Psoas muscle (tissue), 8 donors: ENCODE data around the gene GABBR1. TPM values are rescaled to one million over a fixed set of nuclear protein-coding genes. Genes with fewer than 3 reads are reported as not detected.

Source experiments
- ATAC-seq, 4 donors: fragments of 200-7000 bp; cut with Tn5 transposase; one replicate each; pipeline ENCODE4 v1.9.1; 2020; ENCODE audit warnings: moderate library complexity in 3 of 4, mild to moderate bottlenecking in 2 of 4
- DNase-seq, 2 donors: peaks; one replicate each; pipeline ENCODE4 v3.0.0-alpha.2; 2020
- H3K27ac ChIP-seq: fragments of 200-600 bp; one replicate; pipeline ENCODE4 v1.8.0; 2022
- H3K27me3 ChIP-seq, 3 donors: fragments of 200-600 bp in 1 of 3; one replicate each; pipeline versions ENCODE4 v1.6.1 to v1.8.0; 2013 to 2022; ENCODE audit warnings: low read length in 2 of 3, mild to moderate bottlenecking in 2 of 3, moderate library complexity in 1 of 3; ENCODE audit not compliant: insufficient read depth in 3 of 3
- H3K36me3 ChIP-seq, 2 donors: fragments of 200-600 bp in 1 of 2; one replicate each; pipeline versions ENCODE4 v1.6.1 to v1.8.0; 2013 to 2022; ENCODE audit warnings: low read depth in 1 of 2, mild to moderate bottlenecking in 1 of 2, moderate library complexity in 1 of 2; ENCODE audit not compliant: insufficient read depth in 1 of 2
- H3K4me1 ChIP-seq: fragments of 200-600 bp; one replicate; pipeline ENCODE4 v1.8.0; 2022
- H3K4me3 ChIP-seq: fragments of 200-600 bp; one replicate; pipeline ENCODE4 v1.8.0; 2022; ENCODE audit warnings: mild to moderate bottlenecking
- H3K9me3 ChIP-seq: fragments of 200-600 bp; one replicate; pipeline ENCODE4 v1.8.0; 2022
- WGBS, 3 donors: extraction: QIAGEN DNeasy Blood & Tissue Kit; methylation state at CpG; one replicate each; pipeline versions ENCODE4 v1.1.6 to v1.1.7; 2013; 5-methylcytosine and 5-hydroxymethylcytosine counted together
- intact Hi-C, 2 donors: fragments of 100-400 bp; cut with DNase I; formaldehyde crosslinking; loops; one replicate each; pipeline versions ENCODE4 v1.11.0 to v1.14.2; 2022
- polyA plus RNA-seq, 3 donors: library from polyadenylated mRNA; stranded (reverse); fragments of 200-250 nt; gene quantifications; one replicate each; pipeline ENCODE4 v1.2.3, GENCODE V29; 2013
- total RNA-seq, 4 donors: library from RNA; stranded (reverse); fragmentation: NEBNext Ultra II Directional in 2 of 4; extraction: Animal tissue kit (Norgen Biotek cat#: 25700) in 2 of 4; gene quantifications; one replicate each; pipeline versions ENCODE4 v1.2.1 to v1.2.4, GENCODE V29; 2021 to 2023
- TF ChIP-seq, protein P1 (sequence below): fragments of 200-600 bp; IDR thresholded peaks from one replicate; pipeline ENCODE4 v1.8.0; 2022; ENCODE audit warnings: antibody characterized with exemption
- donor health status: healthy with polysubstance abuse.
- donor health status: DM: no; HTN: no; CAD: no; lungs with moderate emphysema.
- donor health status: Bipolar disorder and iron deficiency.
- donor health status: healthy.
- donor health status: DM: yes; HTN: yes; CAD: no.
- donor health status: DM: no; HTN: no; CAD: no.
- donor health status: DM: no; HTN: no; CAD: no.
- donor health status: DM: yes; HTN: yes; CAD: no.

Gene GABBR1
- total and polyA plus RNA-seq, 7 donors = 2.5 to 10.2 (median 4.6) TPM

DNA sequence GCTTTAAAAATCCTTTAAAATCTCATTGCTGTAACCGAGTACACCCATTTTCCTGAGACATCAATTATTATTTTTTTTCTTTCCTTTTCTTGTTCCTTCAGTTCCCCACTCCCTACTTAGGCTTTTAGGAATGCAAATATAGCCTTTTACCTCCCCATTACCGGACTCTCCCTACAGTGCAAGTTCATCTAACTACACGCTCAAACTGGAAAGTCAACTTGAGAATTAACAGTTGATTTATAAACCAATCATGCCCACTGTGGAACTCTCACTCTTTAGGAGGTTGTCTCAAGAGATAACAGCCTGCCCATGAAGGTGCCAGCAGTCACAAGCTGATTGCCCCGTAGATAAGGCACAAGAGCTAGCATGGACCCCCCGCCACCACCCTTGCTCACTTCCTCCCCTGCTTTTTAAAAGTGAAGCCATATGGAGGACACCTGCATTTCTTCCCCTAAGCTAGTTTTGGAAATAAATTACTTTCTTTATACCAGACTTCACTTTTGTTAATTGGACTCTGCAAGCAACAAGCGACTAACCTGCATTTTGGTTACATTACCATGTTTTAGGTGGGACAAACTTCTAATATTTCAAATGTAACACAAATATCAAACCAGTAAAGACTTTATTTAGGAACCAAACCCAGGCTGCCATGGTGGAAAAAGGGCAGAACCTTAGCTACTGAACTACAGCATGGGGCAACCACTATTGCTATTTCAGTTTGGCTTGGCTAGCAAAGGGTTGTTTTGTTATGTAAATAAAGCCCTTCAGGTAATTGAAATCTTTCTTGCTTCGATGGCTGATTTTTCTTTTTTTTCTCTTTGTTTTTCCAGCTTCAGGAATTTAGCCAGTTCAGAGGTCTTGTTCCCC, 108.3 kb downstream of the GABBR1 start:
- TF ChIP-seq, protein P1, sequence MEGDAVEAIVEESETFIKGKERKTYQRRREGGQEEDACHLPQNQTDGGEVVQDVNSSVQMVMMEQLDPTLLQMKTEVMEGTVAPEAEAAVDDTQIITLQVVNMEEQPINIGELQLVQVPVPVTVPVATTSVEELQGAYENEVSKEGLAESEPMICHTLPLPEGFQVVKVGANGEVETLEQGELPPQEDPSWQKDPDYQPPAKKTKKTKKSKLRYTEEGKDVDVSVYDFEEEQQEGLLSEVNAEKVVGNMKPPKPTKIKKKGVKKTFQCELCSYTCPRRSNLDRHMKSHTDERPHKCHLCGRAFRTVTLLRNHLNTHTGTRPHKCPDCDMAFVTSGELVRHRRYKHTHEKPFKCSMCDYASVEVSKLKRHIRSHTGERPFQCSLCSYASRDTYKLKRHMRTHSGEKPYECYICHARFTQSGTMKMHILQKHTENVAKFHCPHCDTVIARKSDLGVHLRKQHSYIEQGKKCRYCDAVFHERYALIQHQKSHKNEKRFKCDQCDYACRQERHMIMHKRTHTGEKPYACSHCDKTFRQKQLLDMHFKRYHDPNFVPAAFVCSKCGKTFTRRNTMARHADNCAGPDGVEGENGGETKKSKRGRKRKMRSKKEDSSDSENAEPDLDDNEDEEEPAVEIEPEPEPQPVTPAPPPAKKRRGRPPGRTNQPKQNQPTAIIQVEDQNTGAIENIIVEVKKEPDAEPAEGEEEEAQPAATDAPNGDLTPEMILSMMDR = no peak
- Histone ChIP-seq H3K27ac (no peak overlapping the region), H3K36me3 (no peaks in the 10 kb centered on the region), H3K27me3 (no peaks in the 10 kb centered on the region), H3K4me3 (no peak overlapping the region), H3K4me1 (no peaks in the 10 kb centered on the region), H3K9me3 (no peaks in the 10 kb centered on the region)
- ATAC-seq = no peak
- intact Hi-C loops = no loop called here
- 68 to 76% (median 75%) methylated on average over 7 of the region's 7 CpGs for WGBS, 3 donors
- no peak for DNase-seq

DNA sequence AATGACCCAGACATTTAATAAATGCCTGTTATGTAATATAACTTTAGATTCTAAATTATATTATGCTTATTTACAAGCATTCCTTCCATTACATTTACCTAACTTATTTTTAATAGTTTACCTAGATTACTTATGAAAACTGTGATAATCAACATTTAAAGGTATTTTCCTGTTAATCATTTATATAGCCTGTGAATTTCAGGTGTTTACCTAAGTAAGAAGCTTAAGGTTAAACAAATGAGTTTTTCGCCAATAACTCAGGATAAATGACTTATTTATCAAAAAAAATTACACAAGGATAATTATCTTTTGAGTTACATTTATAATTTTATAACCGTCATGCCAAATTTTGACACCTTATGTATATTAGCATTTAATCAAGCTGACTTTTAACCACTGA, 108.9 kb downstream of the GABBR1 start:
- intact Hi-C loops = no loop called here
- TF ChIP-seq, protein P1 = no peak
- no peaks in the 10 kb centered on the region for H3K9me3 ChIP-seq
- H3K27me3 ChIP-seq = peaks cover 0 to 2% (median 0%) of the 10 kb centered on the region in 3 donors
- H3K4me1 ChIP-seq = no peaks in the 10 kb centered on the region
- ATAC-seq (no peak), DNase-seq (no peak)
- 64 to 91% (median 67%) methylated on average over 2 of the region's 2 CpGs for WGBS, 3 donors
- no peak overlapping the region for H3K4me3 ChIP-seq
- no peak overlapping the region for H3K27ac ChIP-seq
- no peaks in the 10 kb centered on the region for H3K36me3 ChIP-seq

DNA sequence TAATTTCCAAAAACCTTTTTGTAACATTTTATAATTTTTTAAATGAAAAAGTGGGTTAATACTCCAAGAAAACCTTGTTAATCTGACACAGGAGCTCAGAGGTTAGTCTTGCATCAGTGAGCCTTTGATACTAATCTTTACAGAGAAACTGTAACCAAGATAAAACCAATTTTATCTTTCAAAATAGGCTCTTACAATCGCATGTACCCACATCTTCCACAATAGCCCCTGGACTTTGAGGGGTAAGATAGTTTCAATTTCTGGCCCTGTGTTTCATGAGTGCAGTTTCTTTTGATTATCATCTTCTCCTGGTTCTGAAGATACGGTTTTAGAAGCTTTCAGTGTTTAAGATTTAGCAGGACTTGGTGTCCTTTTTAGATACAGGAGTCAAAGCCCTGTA, 110.8 kb downstream of the GABBR1 start:
- H3K36me3 ChIP-seq = no peaks in the 10 kb centered on the region
- H3K27ac ChIP-seq = no peak overlapping the region
- intact Hi-C loops = no loop called here
- no peaks in the 10 kb centered on the region for H3K9me3 ChIP-seq
- no peaks in the 10 kb centered on the region for H3K4me1 ChIP-seq
- DNase-seq (no peak), ATAC-seq (no peak)
- TF ChIP-seq, protein P1 = no peak
- peaks cover 0 to 4% (median 0%) of the 10 kb centered on the region in 3 donors for H3K27me3 ChIP-seq
- WGBS, 3 donors = 60 to 79% (median 77%) methylated on average over 2 of the region's 2 CpGs
- H3K4me3 ChIP-seq = no peak overlapping the region

DNA sequence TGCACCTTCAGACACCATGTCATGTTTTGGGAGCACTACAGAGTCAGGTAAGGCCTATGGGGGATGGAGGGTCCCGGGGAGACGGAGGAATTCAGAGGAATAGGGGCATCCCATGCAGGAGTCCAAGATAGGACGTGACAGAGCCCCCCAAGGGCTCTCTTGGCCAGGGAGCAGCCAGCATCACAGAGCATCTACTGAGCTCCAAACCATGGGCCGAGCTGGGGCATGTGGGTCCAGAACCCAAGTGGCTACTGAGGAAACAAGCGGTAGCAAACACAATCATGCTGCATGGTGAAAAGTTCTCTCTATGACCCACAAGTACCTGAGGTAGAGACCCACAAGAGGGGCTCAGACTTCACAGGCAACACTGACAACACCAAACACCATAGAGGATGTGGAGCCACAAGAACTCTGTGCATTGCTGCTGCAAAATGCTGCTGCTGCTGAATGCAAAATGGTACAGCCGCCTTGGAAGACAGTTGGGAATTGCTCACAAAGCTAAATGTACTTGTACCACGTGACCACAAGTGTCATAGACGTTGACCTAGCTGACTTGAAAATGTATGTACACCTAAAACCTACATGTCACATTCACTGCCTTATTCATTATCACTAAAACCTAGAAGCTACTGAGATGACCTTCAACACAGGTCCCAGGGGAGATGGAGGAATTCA, 111.8 kb downstream of the GABBR1 start:
- WGBS, 3 donors = 44 to 50% (median 45%) methylated on average over 8 of the region's 8 CpGs

More for the DNA sequence above, 111.8 kb downstream of the GABBR1 start:
- ATAC-seq (no peak), DNase-seq (no peak)
- TF ChIP-seq, protein P1 = no peak
- Histone ChIP-seq H3K27me3 (peaks cover 0 to 4% (median 0%) of the 10 kb centered on the region in 3 donors), H3K36me3 (no peaks in the 10 kb centered on the region), H3K4me1 (no peaks in the 10 kb centered on the region), H3K9me3 (no peaks in the 10 kb centered on the region), H3K27ac (no peak overlapping the region), H3K4me3 (no peak overlapping the region)
- intact Hi-C loops = no loop called here
